Subcutaneous adipose tissue (tissue), 4 donors: Measurements from ENCODE around the gene OR2T6. TPM values are rescaled to one million over a fixed set of nuclear protein-coding genes. Genes with fewer than 3 reads are reported as not detected.

Experiments used
- CTCF ChIP-seq: fragments of 450-650 bp; IDR thresholded peaks from one replicate; pipeline ENCODE4 v1.5.1; 2016; ENCODE audit warnings: low read depth, mild to moderate bottlenecking, control low read depth, antibody characterized with exemption, moderate library complexity
- total RNA-seq, 4 donors: library from RNA; depleted of rRNA; stranded (reverse); fragments of >200 nt; gene quantifications; one replicate each; pipeline ENCODE4 v1.1.0, GENCODE V29; 2016

OR2T6 gene
- total RNA-seq, 4 donors from 2014 or later: not detected

- TF ChIP-seq CTCF: no peak
Measured at GRCh38 chr1:248373761-248374160, 1.8 kb upstream of the OR2T6 start.

- TF ChIP-seq CTCF: no peak
Measured at GRCh38 chr1:248376916-248377315, 1.4 kb downstream of the OR2T6 start.

GRCh38 chr1:248380854-248381253, 5.3 kb downstream of the OR2T6 start:
- TF ChIP-seq CTCF: no peak

- TF ChIP-seq CTCF: no peak
Measured at GRCh38 chr1:248388426-248388825, 12.9 kb downstream of the OR2T6 start.

- TF ChIP-seq CTCF: no peak
Measured at GRCh38 chr1:248393050-248393449, 17.5 kb downstream of the OR2T6 start.

- TF ChIP-seq CTCF: no peak
Measured at GRCh38 chr1:248402748-248403147, 27.2 kb downstream of the OR2T6 start, which contains the start of gene OR2T1. TSS of gene OR2T1 (plus strand) at chr1:248403048. CDS start at chr1:248406148, 3,100 bp downstream.

GRCh38 chr1:248404024-248404423, 28.5 kb downstream of the OR2T6 start:
- TF ChIP-seq CTCF: no peak
